A549 (cell line): Measurements from ENCODE around the gene MVD. TPM values are rescaled to one million over a fixed set of nuclear protein-coding genes. Genes with fewer than 3 reads are reported as not detected.

ENCODE experiments used
- ATAC-seq, 2 experiments: fragments of 200-7000 bp in 1 of 2; fragments of >200 bp in 1 of 2; cut with Nextera tagmentation in 1 of 2; cut with Tn5 transposase in 1 of 2; 3 replicates each; pipeline versions ENCODE4 v1.8.0 to v1.9.1; 2018 to 2020; ENCODE audit warnings: mild to moderate bottlenecking in 1 of 2, moderate library complexity in 1 of 2
- CTCF ChIA-PET: fragments of 300-600 bp; sonication (Branson Sonifier 250); formaldehyde crosslinking; extraction: SDS; loops from one replicate; lab custom pipeline; 2021; ENCODE audit warnings: antibody characterized with exemption, inconsistent platforms; lab: Yijun Ruan, JAX
- POLR2A ChIA-PET: fragments of 350-600 bp; formaldehyde crosslinking; extraction: SDS; loops from one replicate; lab custom pipeline; 2021; ENCODE audit warnings: antibody characterized with exemption, inconsistent platforms; lab: Yijun Ruan, JAX
- DNase-seq, 2 experiments: peaks; one replicate each; pipeline versions ENCODE4 v3.0.0 to v3.0.0-alpha.2; 2011 to 2016; ENCODE audit warnings: low read depth in 1 of 2, low spot score in 1 of 2
- FAIRE-seq: peaks from 2 replicates; lab custom pipeline; 2011; peaks lifted over from hg19 to GRCh38; lab: Jason Lieb, UNC
- H3K27ac ChIP-seq, 2 experiments: fragments of >200 bp; sonication (Bioruptor Twin); formaldehyde crosslinking; 3 replicates each; pipeline ENCODE4 v1.5.1; 2016 to 2017
- H3K4me1 ChIP-seq: fragments of >200 bp; sonication (Bioruptor Twin); formaldehyde crosslinking; 3 replicates; pipeline ENCODE4 v1.6.1; 2016
- H3K4me2 ChIP-seq: fragments of >200 bp; sonication (Bioruptor Twin); formaldehyde crosslinking; 3 replicates; pipeline ENCODE4 v1.6.1; 2016
- H3K4me3 ChIP-seq: fragments of >200 bp; sonication (Bioruptor Twin); formaldehyde crosslinking; 3 replicates; pipeline ENCODE4 v1.5.1; 2016
- H3K9me3 ChIP-seq: fragments of >200 bp; sonication (Bioruptor Twin); formaldehyde crosslinking; 3 replicates; pipeline ENCODE4 v1.6.1; 2016
- CBX8 ChIP-seq: fragments of 200-600 bp; sonication (generic); IDR thresholded peaks from 2 replicates; pipeline ENCODE4 v1.6.1; 2016
- CEBPB ChIP-seq, 2 experiments: fragments of >200 bp in 1 of 2; sonication (Bioruptor Twin) in 1 of 2; formaldehyde crosslinking in 1 of 2; IDR thresholded peaks; 2 replicates each; pipeline ENCODE4 v1.6.1; 2012 to 2016
- ESRRA ChIP-seq: fragments of 150-350 bp; IDR thresholded peaks from 2 replicates; pipeline ENCODE4 v1.6.1; 2014; ENCODE audit warnings: mild to moderate bottlenecking, low read length, borderline replicate concordance
- FOSB ChIP-seq: fragments of 250-450 bp; sonication (Bioruptor Pico); IDR thresholded peaks from 2 replicates; pipeline ENCODE4 v1.5.0; 2020; ENCODE audit warnings: mild to moderate bottlenecking, moderate library complexity
- FOSL2 ChIP-seq, 2 experiments: fragments of 450-650 bp in 1 of 2; fragments of >200 bp in 1 of 2; sonication (Bioruptor Twin) in 1 of 2; formaldehyde crosslinking; IDR thresholded peaks; 2 replicates each; pipeline versions ENCODE4 v1.5.0 to v1.6.1; 2016 to 2020; ENCODE audit warnings: mild to moderate bottlenecking in 1 of 2, moderate library complexity in 1 of 2
- KDM5A ChIP-seq: fragments of 200-600 bp; sonication (generic); IDR thresholded peaks from 2 replicates; pipeline ENCODE4 v1.6.1; 2016; ENCODE audit warnings: antibody characterized with exemption, mild to moderate bottlenecking
- MAZ ChIP-seq: fragments of 150-350 bp; IDR thresholded peaks from 2 replicates; pipeline ENCODE4 v1.6.1; 2014; ENCODE audit warnings: antibody characterized with exemption, low read depth, low read length, borderline replicate concordance
- NPAS2 ChIP-seq: fragments of 250-450 bp; sonication (Bioruptor Pico); IDR thresholded peaks from 2 replicates; pipeline ENCODE4 v1.8.0; 2022; ENCODE audit warnings: mild to moderate bottlenecking, moderate library complexity, borderline replicate concordance
- NR3C1 ChIP-seq: fragments of >200 bp; sonication (Bioruptor Twin); formaldehyde crosslinking; IDR thresholded peaks from 3 replicates; pipeline ENCODE4 v1.6.1; 2017
- RFX5 ChIP-seq: fragments of 450-650 bp; IDR thresholded peaks from 2 replicates; pipeline ENCODE4 v1.7.1; 2014; ENCODE audit warnings: antibody characterized with exemption, mild to moderate bottlenecking, moderate library complexity
- TP53 ChIP-seq: fragments of 250-450 bp; sonication (Bioruptor Pico); IDR thresholded peaks from 2 replicates; pipeline ENCODE4 v1.5.0; 2021; ENCODE audit warnings: mild to moderate bottlenecking, moderate library complexity
- ZC3H11A ChIP-seq: fragments of 450-650 bp; IDR thresholded peaks from 2 replicates; pipeline ENCODE4 v1.6.1; 2014; ENCODE audit warnings: antibody characterized with exemption, mild to moderate bottlenecking
- WGBS: methylation state at CpG from one replicate; pipeline ENCODE4 v1.1.6; 2017; ENCODE audit errors: missing lambda C conversion rate; 5-methylcytosine and 5-hydroxymethylcytosine counted together
- polyA plus RNA-seq, 4 experiments: library from polyadenylated mRNA; depleted of rRNA in 3 of 4; stranded (reverse); fragments of >200 nt; fragmentation: RNase III in 1 of 4; extraction: RNeasy Plus Mini Kit Qiagen cat#74134 plus additional on column Dnase treatment in 1 of 4; gene quantifications; 2 replicates in 3 of 4; 3 replicates in 1 of 4; pipeline ENCODE4 v1.2.3, GENCODE V29; 2011 to 2017
- TF ChIP-seq, protein P1 (sequence below): fragments of 200-600 bp; sonication (generic); IDR thresholded peaks from 2 replicates; pipeline ENCODE4 v1.6.1; 2016; ENCODE audit warnings: antibody characterized with exemption, mild to moderate bottlenecking, moderate library complexity
- TF ChIP-seq, protein P2 (sequence below): IDR thresholded peaks from 2 replicates; pipeline ENCODE4 v1.6.1; 2012
- TF ChIP-seq, protein P3 (sequence below): fragments of >200 bp; sonication (Bioruptor Twin); formaldehyde crosslinking; IDR thresholded peaks from 2 replicates; pipeline ENCODE4 v1.6.1; 2016
- TF ChIP-seq, protein P4 (sequence below): fragments of >200 bp; sonication (Bioruptor Twin); formaldehyde crosslinking; IDR thresholded peaks from 3 replicates; pipeline ENCODE4 v1.6.1; 2016
- TF ChIP-seq, protein P5 (sequence below): fragments of 150-350 bp; IDR thresholded peaks from 2 replicates; pipeline ENCODE4 v1.6.1; 2014; ENCODE audit warnings: low read depth, mild to moderate bottlenecking, low read length
- TF ChIP-seq, protein P6 (sequence below): IDR thresholded peaks from 2 replicates; pipeline ENCODE4 v1.6.1; 2012; ENCODE audit warnings: low read depth, borderline replicate concordance
- TF ChIP-seq, protein P7 (sequence below): fragments of 450-650 bp; IDR thresholded peaks from 2 replicates; pipeline ENCODE4 v1.6.1; 2014; ENCODE audit warnings: antibody characterized with exemption

Gene MVD
- polyA plus RNA-seq, 2 of the 4 experiments (the other 2 are of a cell fraction), result 5.8 to 43.1 TPM

DNA sequence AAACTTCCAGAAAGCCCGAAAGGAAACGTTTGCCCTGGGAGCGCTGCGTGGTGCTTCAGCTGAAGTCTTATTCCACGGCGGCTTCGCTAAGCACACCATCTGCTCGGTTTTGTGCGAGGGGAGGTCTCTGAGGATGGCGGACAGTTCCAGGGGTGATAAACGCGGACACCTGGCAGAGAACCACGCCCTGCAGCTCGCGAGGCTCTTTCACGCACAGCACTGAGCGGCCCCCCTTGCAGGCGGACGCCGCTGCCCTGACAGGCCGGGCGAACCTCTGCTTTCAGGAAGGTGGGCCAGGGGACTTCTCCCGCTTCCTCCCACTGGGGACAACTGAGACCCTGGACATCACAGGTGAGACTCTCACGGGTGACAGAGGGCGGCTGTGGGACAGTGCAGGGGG is 3.7 kb downstream of the MVD start (continued):
- TF ChIP-seq, protein P1, sequence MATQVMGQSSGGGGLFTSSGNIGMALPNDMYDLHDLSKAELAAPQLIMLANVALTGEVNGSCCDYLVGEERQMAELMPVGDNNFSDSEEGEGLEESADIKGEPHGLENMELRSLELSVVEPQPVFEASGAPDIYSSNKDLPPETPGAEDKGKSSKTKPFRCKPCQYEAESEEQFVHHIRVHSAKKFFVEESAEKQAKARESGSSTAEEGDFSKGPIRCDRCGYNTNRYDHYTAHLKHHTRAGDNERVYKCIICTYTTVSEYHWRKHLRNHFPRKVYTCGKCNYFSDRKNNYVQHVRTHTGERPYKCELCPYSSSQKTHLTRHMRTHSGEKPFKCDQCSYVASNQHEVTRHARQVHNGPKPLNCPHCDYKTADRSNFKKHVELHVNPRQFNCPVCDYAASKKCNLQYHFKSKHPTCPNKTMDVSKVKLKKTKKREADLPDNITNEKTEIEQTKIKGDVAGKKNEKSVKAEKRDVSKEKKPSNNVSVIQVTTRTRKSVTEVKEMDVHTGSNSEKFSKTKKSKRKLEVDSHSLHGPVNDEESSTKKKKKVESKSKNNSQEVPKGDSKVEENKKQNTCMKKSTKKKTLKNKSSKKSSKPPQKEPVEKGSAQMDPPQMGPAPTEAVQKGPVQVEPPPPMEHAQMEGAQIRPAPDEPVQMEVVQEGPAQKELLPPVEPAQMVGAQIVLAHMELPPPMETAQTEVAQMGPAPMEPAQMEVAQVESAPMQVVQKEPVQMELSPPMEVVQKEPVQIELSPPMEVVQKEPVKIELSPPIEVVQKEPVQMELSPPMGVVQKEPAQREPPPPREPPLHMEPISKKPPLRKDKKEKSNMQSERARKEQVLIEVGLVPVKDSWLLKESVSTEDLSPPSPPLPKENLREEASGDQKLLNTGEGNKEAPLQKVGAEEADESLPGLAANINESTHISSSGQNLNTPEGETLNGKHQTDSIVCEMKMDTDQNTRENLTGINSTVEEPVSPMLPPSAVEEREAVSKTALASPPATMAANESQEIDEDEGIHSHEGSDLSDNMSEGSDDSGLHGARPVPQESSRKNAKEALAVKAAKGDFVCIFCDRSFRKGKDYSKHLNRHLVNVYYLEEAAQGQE, result no peak
- no peak for TF ChIP-seq ZC3H11A
- TF ChIP-seq NPAS2 (CRISPR knock-in tag), result no peak

DNA sequence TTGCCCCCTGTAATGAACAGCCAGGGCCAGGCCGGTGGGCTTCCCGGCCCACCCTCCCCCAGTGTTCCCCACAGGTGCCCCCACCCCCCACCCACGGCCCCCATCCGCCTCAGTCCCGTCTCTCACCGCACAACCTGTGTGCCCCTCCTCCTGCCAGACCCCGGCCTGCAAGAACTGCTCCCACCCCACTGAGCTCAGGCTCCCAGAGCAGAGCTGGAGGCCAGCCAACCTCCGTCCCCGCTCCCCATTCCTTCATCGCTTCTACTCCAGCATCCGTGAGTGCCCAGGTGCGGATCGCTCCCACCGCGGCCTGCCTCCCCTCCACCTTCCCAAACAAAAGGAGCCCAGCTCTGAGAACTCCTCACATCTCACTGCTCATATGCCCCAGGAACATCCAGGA is 4.2 kb downstream of the MVD start:
- DNase-seq (no peak), ATAC-seq (no peak), FAIRE-seq (no peak)
- ChIA-PET CTCF (interaction anchor here (0.7 kb wide), 2 partner anchors 14 to 17 kb away, joined by 3 to 4 read pairs; no protein-coding TSS in a partner anchor), POLR2A (no interaction called here)
- Histone ChIP-seq H3K9me3 (no peaks in the 10 kb centered on the region), H3K4me3 (no peak overlapping the region), H3K4me1 (peaks cover 5% of the 10 kb centered on the region; the same call in 1 of the 3 replicates), H3K27ac (no peak overlapping the region), H3K4me2 (no peak overlapping the region)
- TF ChIP-seq FOSL2 (IDR thresholded peaks at IDR 0.05) (no peak), FOSL2 (CRISPR knock-in tag; IDR thresholded peaks at IDR 0.05) (no peak), TP53 (CRISPR knock-in tag) (no peak), MAZ (no peak), NR3C1 (no peak), RFX5 (no peak), CBX8 (no peak), CEBPB (IDR thresholded peaks at IDR 0.05) (no peak), ESRRA (no peak), FOSB (CRISPR knock-in tag) (no peak)
- TF ChIP-seq, protein P2, sequence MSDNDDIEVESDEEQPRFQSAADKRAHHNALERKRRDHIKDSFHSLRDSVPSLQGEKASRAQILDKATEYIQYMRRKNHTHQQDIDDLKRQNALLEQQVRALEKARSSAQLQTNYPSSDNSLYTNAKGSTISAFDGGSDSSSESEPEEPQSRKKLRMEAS, result no peak
- 93% methylated on average over 9 of the region's 15 CpGs for WGBS

DNA sequence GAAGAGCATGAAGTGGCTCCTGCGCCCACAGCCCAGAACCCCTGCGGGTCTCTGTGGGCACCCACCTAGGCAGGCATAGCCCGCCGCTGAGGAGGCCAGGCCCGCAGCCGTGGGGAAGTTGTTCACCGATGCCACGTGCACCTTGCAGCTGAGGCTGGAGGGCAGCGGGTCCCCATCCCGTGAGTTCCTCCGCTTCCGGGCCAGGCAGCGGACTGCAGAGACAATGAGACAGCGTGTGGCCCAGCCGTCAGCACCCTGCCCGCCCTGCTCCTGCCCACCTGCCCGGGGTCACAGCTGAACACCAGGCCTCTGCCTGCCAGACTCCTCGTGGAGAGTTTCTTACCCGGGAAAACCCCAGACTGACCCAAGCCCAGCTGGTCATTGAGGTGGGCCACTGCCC is 5.5 kb downstream of the MVD start:
- Histone ChIP-seq H3K4me1 (peaks cover 5% of the 10 kb centered on the region; the same call in 1 of the 3 replicates), H3K27ac (no peak overlapping the region), H3K9me3 (no peaks in the 10 kb centered on the region), H3K4me2 (no peak overlapping the region), H3K4me3 (no peak overlapping the region)
- DNase-seq, result no peak
- 97% methylated on average over 14 of the region's 19 CpGs for WGBS
- POLR2A ChIA-PET, result no interaction called here
- TF ChIP-seq KDM5A (no peak), NR3C1 (no peak)
- TF ChIP-seq, protein P3, sequence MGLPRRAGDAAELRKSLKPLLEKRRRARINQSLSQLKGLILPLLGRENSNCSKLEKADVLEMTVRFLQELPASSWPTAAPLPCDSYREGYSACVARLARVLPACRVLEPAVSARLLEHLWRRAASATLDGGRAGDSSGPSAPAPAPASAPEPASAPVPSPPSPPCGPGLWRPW, result no peak
- TF ChIP-seq, protein P4, sequence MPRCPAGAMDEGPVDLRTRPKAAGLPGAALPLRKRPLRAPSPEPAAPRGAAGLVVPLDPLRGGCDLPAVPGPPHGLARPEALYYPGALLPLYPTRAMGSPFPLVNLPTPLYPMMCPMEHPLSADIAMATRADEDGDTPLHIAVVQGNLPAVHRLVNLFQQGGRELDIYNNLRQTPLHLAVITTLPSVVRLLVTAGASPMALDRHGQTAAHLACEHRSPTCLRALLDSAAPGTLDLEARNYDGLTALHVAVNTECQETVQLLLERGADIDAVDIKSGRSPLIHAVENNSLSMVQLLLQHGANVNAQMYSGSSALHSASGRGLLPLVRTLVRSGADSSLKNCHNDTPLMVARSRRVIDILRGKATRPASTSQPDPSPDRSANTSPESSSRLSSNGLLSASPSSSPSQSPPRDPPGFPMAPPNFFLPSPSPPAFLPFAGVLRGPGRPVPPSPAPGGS, result no peak
- TF ChIP-seq, protein P5, sequence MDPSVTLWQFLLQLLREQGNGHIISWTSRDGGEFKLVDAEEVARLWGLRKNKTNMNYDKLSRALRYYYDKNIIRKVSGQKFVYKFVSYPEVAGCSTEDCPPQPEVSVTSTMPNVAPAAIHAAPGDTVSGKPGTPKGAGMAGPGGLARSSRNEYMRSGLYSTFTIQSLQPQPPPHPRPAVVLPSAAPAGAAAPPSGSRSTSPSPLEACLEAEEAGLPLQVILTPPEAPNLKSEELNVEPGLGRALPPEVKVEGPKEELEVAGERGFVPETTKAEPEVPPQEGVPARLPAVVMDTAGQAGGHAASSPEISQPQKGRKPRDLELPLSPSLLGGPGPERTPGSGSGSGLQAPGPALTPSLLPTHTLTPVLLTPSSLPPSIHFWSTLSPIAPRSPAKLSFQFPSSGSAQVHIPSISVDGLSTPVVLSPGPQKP, result no peak
- TF ChIP-seq, protein P6, sequence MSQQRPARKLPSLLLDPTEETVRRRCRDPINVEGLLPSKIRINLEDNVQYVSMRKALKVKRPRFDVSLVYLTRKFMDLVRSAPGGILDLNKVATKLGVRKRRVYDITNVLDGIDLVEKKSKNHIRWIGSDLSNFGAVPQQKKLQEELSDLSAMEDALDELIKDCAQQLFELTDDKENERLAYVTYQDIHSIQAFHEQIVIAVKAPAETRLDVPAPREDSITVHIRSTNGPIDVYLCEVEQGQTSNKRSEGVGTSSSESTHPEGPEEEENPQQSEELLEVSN, result no peak
- TF ChIP-seq, protein P7, sequence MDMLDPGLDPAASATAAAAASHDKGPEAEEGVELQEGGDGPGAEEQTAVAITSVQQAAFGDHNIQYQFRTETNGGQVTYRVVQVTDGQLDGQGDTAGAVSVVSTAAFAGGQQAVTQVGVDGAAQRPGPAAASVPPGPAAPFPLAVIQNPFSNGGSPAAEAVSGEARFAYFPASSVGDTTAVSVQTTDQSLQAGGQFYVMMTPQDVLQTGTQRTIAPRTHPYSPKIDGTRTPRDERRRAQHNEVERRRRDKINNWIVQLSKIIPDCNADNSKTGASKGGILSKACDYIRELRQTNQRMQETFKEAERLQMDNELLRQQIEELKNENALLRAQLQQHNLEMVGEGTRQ, result no peak
- FAIRE-seq, result no peak
- CTCF ChIA-PET, result no interaction called here
- ATAC-seq, result no peak
